B cell (primary cell): ENCODE data around the gene SYMPK.

Source experiments
- EZH2 ChIP-seq: IDR thresholded peaks from 2 replicates; pipeline ENCODE4 v1.6.1; 2012; ENCODE audit warnings: borderline replicate concordance, low read depth, mild to moderate bottlenecking, moderate library complexity, low read length; ENCODE audit not compliant: insufficient read depth, poor library complexity, severe bottlenecking
- TF ChIP-seq, protein P1 (sequence below): fragments of 200-600 bp; IDR thresholded peaks from one replicate; pipeline ENCODE4 v1.8.0; 2022; ENCODE audit warnings: antibody characterized with exemption, mild to moderate bottlenecking

DNA sequence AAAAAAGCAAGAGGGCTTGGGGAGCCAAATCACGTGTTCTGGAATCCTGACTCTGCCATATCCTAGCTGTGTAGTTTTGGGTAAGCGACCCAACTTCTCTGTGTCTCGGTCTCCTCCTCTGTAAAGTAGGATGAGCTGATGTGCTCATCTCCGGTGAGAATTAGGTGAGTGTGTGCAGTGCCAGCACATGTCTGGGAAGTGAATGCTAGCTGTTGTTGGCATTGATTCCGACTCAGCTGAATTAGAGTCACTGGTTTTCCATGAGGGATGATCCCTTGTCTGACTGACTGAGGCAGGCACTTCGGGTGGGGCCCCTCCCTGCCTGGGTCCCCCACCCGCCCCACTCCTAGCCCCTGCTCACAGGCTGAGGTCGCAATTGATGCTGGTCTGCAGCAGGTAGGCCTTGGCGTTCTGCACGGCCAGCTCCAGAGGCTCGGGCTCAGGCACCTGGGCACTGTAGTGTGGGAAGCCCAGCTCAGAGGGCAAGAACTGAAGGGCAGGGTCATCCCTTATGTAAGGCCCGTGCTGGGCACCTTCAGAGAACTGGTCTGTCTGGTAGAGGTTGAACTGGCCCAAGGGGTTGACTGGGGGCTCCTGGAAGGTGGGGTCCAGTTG lies 48.7 kb downstream of the SYMPK start:
- TF ChIP-seq, protein P1, sequence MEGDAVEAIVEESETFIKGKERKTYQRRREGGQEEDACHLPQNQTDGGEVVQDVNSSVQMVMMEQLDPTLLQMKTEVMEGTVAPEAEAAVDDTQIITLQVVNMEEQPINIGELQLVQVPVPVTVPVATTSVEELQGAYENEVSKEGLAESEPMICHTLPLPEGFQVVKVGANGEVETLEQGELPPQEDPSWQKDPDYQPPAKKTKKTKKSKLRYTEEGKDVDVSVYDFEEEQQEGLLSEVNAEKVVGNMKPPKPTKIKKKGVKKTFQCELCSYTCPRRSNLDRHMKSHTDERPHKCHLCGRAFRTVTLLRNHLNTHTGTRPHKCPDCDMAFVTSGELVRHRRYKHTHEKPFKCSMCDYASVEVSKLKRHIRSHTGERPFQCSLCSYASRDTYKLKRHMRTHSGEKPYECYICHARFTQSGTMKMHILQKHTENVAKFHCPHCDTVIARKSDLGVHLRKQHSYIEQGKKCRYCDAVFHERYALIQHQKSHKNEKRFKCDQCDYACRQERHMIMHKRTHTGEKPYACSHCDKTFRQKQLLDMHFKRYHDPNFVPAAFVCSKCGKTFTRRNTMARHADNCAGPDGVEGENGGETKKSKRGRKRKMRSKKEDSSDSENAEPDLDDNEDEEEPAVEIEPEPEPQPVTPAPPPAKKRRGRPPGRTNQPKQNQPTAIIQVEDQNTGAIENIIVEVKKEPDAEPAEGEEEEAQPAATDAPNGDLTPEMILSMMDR, result no peak
- TF ChIP-seq EZH2, result no peak
